OCI-LY3 (cell line): Measurements from ENCODE around the gene UST.

Experiments used
- H2AFZ ChIP-seq: fragments of 200-600, 300-600 bp; shearing (Covaris generic); 2 replicates; pipeline ENCODE4 v1.6.0; 2014; ENCODE audit warnings: antibody characterized with exemption, low read depth, low read length
- H3K27ac ChIP-seq: fragments of 200-600, 300-600 bp; sonication (generic); 2 replicates; pipeline ENCODE4 v1.5.1; 2014; ENCODE audit warnings: mild to moderate bottlenecking, low read length, moderate library complexity, mixed read lengths
- H3K27me3 ChIP-seq: fragments of 200-600, 300-600 bp; sonication (generic); 2 replicates; pipeline ENCODE4 v1.6.1; 2014; ENCODE audit warnings: low read depth, low read length, mixed read lengths
- H3K36me3 ChIP-seq: fragments of 200-600, 300-600 bp; sonication (generic); replicated peaks from 2 replicates; pipeline ENCODE3; 2014; ENCODE audit warnings: low read depth, low read length, mixed read lengths
- H3K4me1 ChIP-seq: fragments of 300-600, 200-600 bp; sonication (generic); 2 replicates; pipeline ENCODE4 v1.6.1; 2014; ENCODE audit warnings: low read length, mixed read lengths
- H3K4me2 ChIP-seq: fragments of 200-600, 300-600 bp; sonication (generic); 2 replicates; pipeline ENCODE4 v1.6.1; 2014; ENCODE audit warnings: low read length, mixed read lengths
- H3K4me3 ChIP-seq: fragments of 300-600, 200-600 bp; sonication (generic); 2 replicates; pipeline ENCODE4 v1.5.1; 2014; ENCODE audit warnings: antibody characterized with exemption, mild to moderate bottlenecking, low read length, moderate library complexity
- H3K79me2 ChIP-seq: fragments of 300-600, 200-600 bp; shearing (Covaris generic); 2 replicates; pipeline ENCODE4 v1.6.1; 2014; ENCODE audit warnings: mild to moderate bottlenecking, low read length, mixed read lengths
- H3K9ac ChIP-seq: fragments of 300-600, 200-600 bp; shearing (Covaris generic); 2 replicates; pipeline ENCODE4 v1.6.0; 2014; ENCODE audit warnings: mild to moderate bottlenecking, low read length, moderate library complexity
- H3K9me3 ChIP-seq: fragments of 200-600, 300-600 bp; shearing (Covaris generic); 2 replicates; pipeline ENCODE4 v1.6.1; 2014; ENCODE audit warnings: low read length, mixed read lengths; ENCODE audit not compliant: insufficient read depth
- H4K20me1 ChIP-seq: fragments of 200-600, 300-600 bp; sonication (generic); 2 replicates; pipeline ENCODE4 v1.6.1; 2016; ENCODE audit warnings: low read length, mixed read lengths; ENCODE audit not compliant: insufficient read depth
- CTCF ChIP-seq: fragments of 200-600, 300-600 bp; sonication (generic); IDR thresholded peaks from 2 replicates; pipeline ENCODE4 v1.5.1; 2014; ENCODE audit warnings: antibody characterized with exemption, low read length, low read depth
- EZH2phosphoT487 ChIP-seq: fragments of 200-600 bp; shearing (Covaris generic); IDR thresholded peaks from 2 replicates; pipeline ENCODE4 v1.6.1; 2018; ENCODE audit warnings: antibody characterized with exemption, mixed run types, low read depth

The UST gene

GRCh38 chr6:148868901-148869300 lies 122.1 kb downstream of the UST start:
- H2AFZ ChIP-seq, result no peak overlapping the region
- peaks cover 5% of the 10 kb centered on the region for H3K36me3 ChIP-seq
- H3K79me2 ChIP-seq, result no peaks in the 10 kb centered on the region
- H3K27ac ChIP-seq, result no peak overlapping the region
- H3K27me3 ChIP-seq, result no peaks in the 10 kb centered on the region
- no peak overlapping the region for H3K4me2 ChIP-seq
- no peaks in the 10 kb centered on the region for H4K20me1 ChIP-seq
- H3K4me1 ChIP-seq, result peaks cover 33% of the 10 kb centered on the region
- TF ChIP-seq CTCF, result no peak
- TF ChIP-seq EZH2phosphoT487, result no peak
- no peaks in the 10 kb centered on the region for H3K9me3 ChIP-seq
- no peak overlapping the region for H3K4me3 ChIP-seq
- H3K9ac ChIP-seq, result no peak overlapping the region

DNA sequence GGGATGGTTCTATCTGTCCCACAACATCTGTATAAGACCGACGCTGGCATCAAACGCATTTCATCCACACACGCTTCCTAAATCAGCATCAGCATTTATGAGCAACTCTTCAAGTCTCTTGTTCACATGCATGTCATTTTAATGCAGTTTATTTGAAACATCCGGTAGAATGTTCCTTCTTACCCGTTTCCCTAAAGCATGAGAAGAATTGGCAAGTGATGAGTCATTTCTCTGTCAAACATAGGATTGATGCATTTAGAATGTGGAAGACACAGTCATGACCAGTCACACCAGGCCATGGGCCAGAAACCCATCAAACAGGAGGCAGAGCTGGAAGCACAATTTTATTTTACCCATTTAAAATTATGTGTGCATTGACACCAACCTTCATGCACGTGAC lies 122.8 kb downstream of the UST start:
- TF ChIP-seq CTCF (no peak), EZH2phosphoT487 (no peak)
- no peak overlapping the region for H2AFZ ChIP-seq
- H3K4me2 ChIP-seq, result no peak overlapping the region
- H3K27me3 ChIP-seq, result no peaks in the 10 kb centered on the region
- H3K9ac ChIP-seq, result no peak overlapping the region
- H3K36me3 ChIP-seq, result peaks cover 5% of the 10 kb centered on the region
- H4K20me1 ChIP-seq, result no peaks in the 10 kb centered on the region
- no peaks in the 10 kb centered on the region for H3K9me3 ChIP-seq
- H3K4me1 ChIP-seq, result peaks cover 33% of the 10 kb centered on the region
- H3K4me3 ChIP-seq, result no peak overlapping the region
- H3K27ac ChIP-seq, result no peak overlapping the region
- no peaks in the 10 kb centered on the region for H3K79me2 ChIP-seq

- Histone ChIP-seq H3K4me1 (peaks cover 6% of the 10 kb centered on the region), H3K27me3 (no peaks in the 10 kb centered on the region), H3K4me2 (no peak overlapping the region), H3K27ac (no peak overlapping the region), H3K4me3 (no peak overlapping the region), H2AFZ (no peak overlapping the region), H3K79me2 (no peaks in the 10 kb centered on the region), H3K36me3 (no peaks in the 10 kb centered on the region), H3K9me3 (no peaks in the 10 kb centered on the region), H3K9ac (no peak overlapping the region), H4K20me1 (no peaks in the 10 kb centered on the region)
- TF ChIP-seq EZH2phosphoT487, result no peak
These were observed 126.3 kb downstream of the UST start for GRCh38 chr6:148873154-148873553.

DNA sequence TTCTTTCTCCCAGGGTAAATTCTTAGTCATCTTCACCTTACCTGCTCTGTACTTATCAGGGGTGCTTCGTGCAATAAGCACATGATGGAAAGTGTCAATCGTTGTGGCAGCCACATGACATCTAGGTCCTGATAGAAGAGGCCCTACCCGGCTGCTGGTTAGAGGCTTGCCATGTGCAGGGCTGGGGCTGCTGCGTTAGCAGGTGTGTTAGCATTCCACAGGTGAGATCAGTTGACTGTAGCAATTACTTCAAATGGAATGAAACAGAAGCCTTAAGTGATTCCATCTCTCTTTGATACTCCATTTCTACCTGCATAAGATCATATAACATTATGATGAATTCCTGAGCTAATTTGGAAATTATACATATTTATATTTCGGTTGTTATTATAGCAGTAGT lies 127.0 kb downstream of the UST start:
- Histone ChIP-seq H3K9ac (no peak overlapping the region), H4K20me1 (no peaks in the 10 kb centered on the region), H3K4me2 (no peak overlapping the region), H3K4me3 (no peak overlapping the region), H2AFZ (no peak overlapping the region), H3K79me2 (no peaks in the 10 kb centered on the region), H3K9me3 (no peaks in the 10 kb centered on the region), H3K27me3 (no peaks in the 10 kb centered on the region), H3K27ac (no peak overlapping the region), H3K36me3 (no peaks in the 10 kb centered on the region), H3K4me1 (no peaks in the 10 kb centered on the region)
- TF ChIP-seq EZH2phosphoT487, result no peak
- no peak for TF ChIP-seq CTCF
